Hepatocyte (in vitro differentiated cells): ENCODE measurements around the gene IRF7. TPM values are rescaled to one million over a fixed set of nuclear protein-coding genes. Genes with fewer than 3 reads are reported as not detected.

Experiments used
- DNase-seq: peaks from one replicate; pipeline ENCODE4 v3.0.0-alpha.2; 2016; ENCODE audit warnings: low spot score
- H2AFZ ChIP-seq: fragments of 200-600 bp; sonication (generic); 2 replicates; pipeline ENCODE4 v1.6.0; 2016; ENCODE audit warnings: antibody characterized with exemption, mild to moderate bottlenecking
- H3K27ac ChIP-seq: fragments of 200-600 bp; sonication (generic); 2 replicates; pipeline ENCODE4 v1.5.1; 2016; ENCODE audit warnings: mild to moderate bottlenecking
- H3K27me3 ChIP-seq: fragments of 200-600 bp; sonication (generic); 2 replicates; pipeline ENCODE4 v1.6.1; 2016
- H3K36me3 ChIP-seq: fragments of 200-600 bp; sonication (generic); replicated peaks from 2 replicates; pipeline ENCODE4 v1.5.1; 2016; ENCODE audit warnings: low read depth; ENCODE audit not compliant: insufficient read depth
- H3K4me1 ChIP-seq: fragments of 200-600 bp; sonication (generic); 2 replicates; pipeline ENCODE4 v1.5.1; 2016; ENCODE audit warnings: mild to moderate bottlenecking, moderate library complexity; ENCODE audit not compliant: insufficient read depth
- H3K4me2 ChIP-seq: fragments of 200-600 bp; sonication (generic); 2 replicates; pipeline ENCODE4 v1.6.0; 2016
- H3K4me3 ChIP-seq: fragments of 200-600 bp; sonication (generic); 2 replicates; pipeline ENCODE4 v1.5.1; 2016; ENCODE audit warnings: mild to moderate bottlenecking
- H3K79me2 ChIP-seq: fragments of 200-600 bp; sonication (generic); 2 replicates; pipeline ENCODE4 v1.6.0; 2017; ENCODE audit warnings: mild to moderate bottlenecking
- H3K9me2 ChIP-seq: fragments of 200-600 bp; sonication (generic); replicated peaks from 2 replicates; pipeline ENCODE4 v1.6.0; 2017; ENCODE audit warnings: mild to moderate bottlenecking; ENCODE audit not compliant: insufficient read depth
- H3K9me3 ChIP-seq: fragments of 200-600 bp; sonication (generic); 2 replicates; pipeline ENCODE4 v1.5.1; 2016; ENCODE audit warnings: low read depth, mild to moderate bottlenecking
- H4K20me1 ChIP-seq: fragments of 200-600 bp; sonication (generic); 2 replicates; pipeline ENCODE4 v1.6.0; 2016; ENCODE audit warnings: mild to moderate bottlenecking; ENCODE audit not compliant: insufficient read depth, poor library complexity, severe bottlenecking
- EZH2 ChIP-seq: fragments of 200-600 bp; sonication (generic); IDR thresholded peaks from 2 replicates; pipeline ENCODE4 v1.6.1; 2016; ENCODE audit warnings: antibody characterized with exemption, mild to moderate bottlenecking, borderline replicate concordance
- EZH2phosphoT487 ChIP-seq: fragments of 200-600 bp; sonication (generic); IDR thresholded peaks from one replicate; pipeline ENCODE4 v1.6.1; 2018; ENCODE audit warnings: antibody characterized with exemption, mild to moderate bottlenecking, low read depth, moderate library complexity; ENCODE audit not compliant: unreplicated experiment, severe bottlenecking
- WGBS: methylation state at CpG from one replicate; pipeline ENCODE4 v1.1.6; 2016; ENCODE audit warnings: low lambda C conversion rate; ENCODE audit errors: missing lambda C conversion rate; 5-methylcytosine and 5-hydroxymethylcytosine counted together
- polyA plus RNA-seq: library from polyadenylated mRNA; unstranded; fragments of >200 nt; fragmentation: Nextera tagmentation; extraction: Ambion mirVana; gene quantifications from 2 replicates; pipeline ENCODE4 v1.2.1, GENCODE V29; 2016
- total RNA-seq: library from RNA; depleted of rRNA; stranded (reverse); fragments of >200 nt; gene quantifications from 2 replicates; pipeline ENCODE4 v1.2.3, GENCODE V29; 2014
- TF ChIP-seq, protein P1 (sequence below): fragments of 200-600 bp; sonication (generic); IDR thresholded peaks from 2 replicates; pipeline ENCODE4 v1.5.1; 2016; ENCODE audit warnings: antibody characterized with exemption, mild to moderate bottlenecking; ENCODE audit not compliant: poor library complexity

Gene IRF7
- total and polyA plus RNA-seq, 2 experiments from 2014 or later: 10.4 to 24.6 TPM

DNA sequence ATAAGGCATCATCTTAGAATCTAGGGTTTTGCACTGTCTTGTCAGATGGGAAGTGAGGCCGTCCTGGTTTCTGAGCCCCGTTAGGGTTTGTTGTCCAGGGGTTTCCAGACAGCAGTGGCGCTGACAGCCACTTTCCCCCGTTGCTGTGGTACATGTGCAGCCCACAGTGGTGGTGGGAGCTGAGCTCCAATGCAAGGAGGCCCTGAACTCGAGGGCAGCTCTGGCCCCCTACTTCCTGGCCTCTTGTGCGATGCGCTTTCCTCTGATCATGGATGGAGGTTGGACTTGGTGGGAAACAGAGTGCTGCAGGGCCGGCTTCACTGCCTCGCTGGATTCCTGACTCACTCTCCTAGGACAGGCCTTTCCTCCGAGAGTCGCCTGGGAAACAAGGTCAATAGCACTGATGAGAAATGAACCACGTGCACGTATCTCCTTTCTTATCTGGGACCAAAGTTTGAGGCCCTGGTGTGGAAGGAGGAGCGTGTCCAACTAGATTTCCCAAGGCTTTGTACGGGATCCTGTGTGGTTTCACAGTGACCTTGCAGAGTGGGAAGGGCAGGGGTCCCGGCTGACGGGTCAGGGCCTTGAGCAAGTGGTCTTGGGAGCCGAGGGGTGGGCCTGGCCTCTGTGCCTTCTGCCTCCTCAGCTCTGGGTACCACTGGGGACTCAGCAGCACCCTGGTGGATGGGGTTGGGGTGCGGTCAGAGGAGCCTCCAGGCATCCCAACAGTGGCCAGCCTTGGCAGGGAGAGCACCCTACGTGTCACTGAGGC, 35.7 kb downstream of the IRF7 start:
- Histone ChIP-seq H3K4me2 (peak overlapping the region; percentile 87), H4K20me1 (peaks cover 67% of the 10 kb centered on the region), H3K4me1 (peaks cover 41% of the 10 kb centered on the region), H3K36me3 (no peaks in the 10 kb centered on the region), H3K27me3 (no peaks in the 10 kb centered on the region), H3K9me2 (no peaks in the 10 kb centered on the region), H3K79me2 (peaks cover 82% of the 10 kb centered on the region), H3K27ac (peak overlapping the region; percentile 91), H3K9me3 (no peaks in the 10 kb centered on the region), H3K4me3 (no peak overlapping the region), H2AFZ (no peak overlapping the region)
- 78% methylated on average over 20 of the region's 20 CpGs for WGBS
- DNase-seq: peak; percentile 76
- TF ChIP-seq EZH2 (no peak), EZH2phosphoT487 (no peak)
- TF ChIP-seq, protein P1, sequence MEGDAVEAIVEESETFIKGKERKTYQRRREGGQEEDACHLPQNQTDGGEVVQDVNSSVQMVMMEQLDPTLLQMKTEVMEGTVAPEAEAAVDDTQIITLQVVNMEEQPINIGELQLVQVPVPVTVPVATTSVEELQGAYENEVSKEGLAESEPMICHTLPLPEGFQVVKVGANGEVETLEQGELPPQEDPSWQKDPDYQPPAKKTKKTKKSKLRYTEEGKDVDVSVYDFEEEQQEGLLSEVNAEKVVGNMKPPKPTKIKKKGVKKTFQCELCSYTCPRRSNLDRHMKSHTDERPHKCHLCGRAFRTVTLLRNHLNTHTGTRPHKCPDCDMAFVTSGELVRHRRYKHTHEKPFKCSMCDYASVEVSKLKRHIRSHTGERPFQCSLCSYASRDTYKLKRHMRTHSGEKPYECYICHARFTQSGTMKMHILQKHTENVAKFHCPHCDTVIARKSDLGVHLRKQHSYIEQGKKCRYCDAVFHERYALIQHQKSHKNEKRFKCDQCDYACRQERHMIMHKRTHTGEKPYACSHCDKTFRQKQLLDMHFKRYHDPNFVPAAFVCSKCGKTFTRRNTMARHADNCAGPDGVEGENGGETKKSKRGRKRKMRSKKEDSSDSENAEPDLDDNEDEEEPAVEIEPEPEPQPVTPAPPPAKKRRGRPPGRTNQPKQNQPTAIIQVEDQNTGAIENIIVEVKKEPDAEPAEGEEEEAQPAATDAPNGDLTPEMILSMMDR: no peak

DNA sequence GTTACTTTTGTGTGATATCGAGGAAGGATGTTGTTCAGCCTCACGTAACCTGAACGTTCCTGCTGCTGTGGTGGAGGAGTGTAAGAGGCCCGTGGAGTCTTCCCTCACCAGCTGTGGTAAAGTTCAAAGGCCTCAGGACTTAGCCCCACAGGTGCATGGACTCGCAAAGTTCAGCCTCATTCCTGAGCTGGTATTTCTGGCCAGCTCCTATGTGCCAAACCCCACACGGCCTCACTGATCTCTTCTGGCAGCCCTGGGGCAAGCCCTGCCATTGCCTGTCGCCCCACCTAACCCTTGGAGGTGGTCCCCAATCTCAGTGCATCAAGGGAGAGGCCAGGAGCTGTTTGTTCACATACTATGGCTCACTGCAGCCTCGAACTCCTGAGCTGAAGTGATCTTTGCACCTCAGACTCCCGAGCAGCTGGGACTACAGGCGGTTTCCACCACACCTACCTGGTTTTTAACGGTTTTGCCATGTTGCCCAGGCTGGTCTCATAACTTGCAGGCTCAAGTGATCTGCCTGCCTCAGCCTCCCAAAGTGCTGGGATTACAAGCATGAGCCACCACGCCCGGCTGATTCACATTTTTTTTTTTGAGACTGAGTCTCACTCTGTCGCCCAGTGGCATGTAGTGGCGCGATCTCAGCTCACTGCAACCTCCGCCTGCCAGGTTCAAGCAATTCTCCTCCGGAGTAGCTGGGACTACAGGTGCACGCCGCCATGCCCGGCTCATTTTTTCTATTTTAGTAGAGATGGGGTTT, 37.3 kb downstream of the IRF7 start:
- Histone ChIP-seq H4K20me1 (peaks cover 56% of the 10 kb centered on the region), H3K79me2 (peaks cover 67% of the 10 kb centered on the region), H3K9me2 (no peaks in the 10 kb centered on the region), H3K4me3 (no peak overlapping the region), H3K27ac (peak overlapping the region; percentile 91), H3K27me3 (no peaks in the 10 kb centered on the region), H2AFZ (no peak overlapping the region), H3K36me3 (no peaks in the 10 kb centered on the region), H3K4me2 (peak overlapping the region; percentile 87), H3K4me1 (peaks cover 51% of the 10 kb centered on the region), H3K9me3 (no peaks in the 10 kb centered on the region)
- WGBS: 82% methylated on average over 21 of the region's 21 CpGs
- DNase-seq: peak; percentile 11
- no peak for TF ChIP-seq EZH2
- TF ChIP-seq, protein P1: no peak
- no peak for TF ChIP-seq EZH2phosphoT487

DNA sequence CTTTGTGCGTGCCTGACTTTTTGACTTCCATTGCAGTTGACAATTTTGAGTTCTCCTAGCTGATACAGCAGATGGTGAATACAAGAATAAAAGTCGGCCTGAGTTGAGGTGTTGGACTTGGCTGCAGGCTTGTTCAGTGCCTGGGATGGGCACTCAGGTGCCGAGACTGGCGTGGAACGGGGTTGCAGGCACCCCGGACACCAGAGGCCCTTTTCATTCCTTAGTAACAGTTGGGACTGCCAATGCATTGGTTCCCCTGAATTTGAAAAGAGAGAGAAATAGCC, 38.2 kb downstream of the IRF7 start:
- H3K27me3 ChIP-seq: no peaks in the 10 kb centered on the region
- H4K20me1 ChIP-seq: peaks cover 50% of the 10 kb centered on the region
- H3K4me3 ChIP-seq: peak overlapping the region; percentile 60
- H3K4me2 ChIP-seq: peak overlapping the region; percentile 87
- no peak for DNase-seq
- TF ChIP-seq EZH2 (no peak), EZH2phosphoT487 (no peak)
- TF ChIP-seq, protein P1: no peak
- peaks cover 55% of the 10 kb centered on the region for H3K4me1 ChIP-seq
- H3K27ac ChIP-seq: peak overlapping the region; percentile 91
- no peaks in the 10 kb centered on the region for H3K9me2 ChIP-seq
- no peaks in the 10 kb centered on the region for H3K36me3 ChIP-seq
- H3K79me2 ChIP-seq: peaks cover 58% of the 10 kb centered on the region
- H3K9me3 ChIP-seq: no peaks in the 10 kb centered on the region
- WGBS: 73% methylated on average over 6 of the region's 6 CpGs
- no peak overlapping the region for H2AFZ ChIP-seq
